ENCODE measurements around the gene CD58. TPM values are rescaled to one million over a fixed set of nuclear protein-coding genes. Genes with fewer than 3 reads are reported as not detected.

Gene CD58
- total RNA-seq, 1 experiment from 2014 or later: 5.3 TPM

GRCh38 chr1:116494353-116494692 lies 76.5 kb downstream of the CD58 start:
- ChIA-PET POLR2A (no interaction called here), CTCF (interaction anchor here (2.4 to 4.9 kb wide), 2 partner anchors 9 to 355 kb away, joined by 23 to 32 read pairs; no protein-coding TSS in a partner anchor)
- H3K4me1 Mint-ChIP-seq: peaks cover 23% of the 10 kb centered on the region
- H3K27ac Mint-ChIP-seq: peak overlapping the region; percentile 12; the same call in 1 of the 2 replicates
- no peak overlapping the region for H3K4me3 Mint-ChIP-seq
- no peaks in the 10 kb centered on the region for H3K36me3 Mint-ChIP-seq
- TF ChIP-seq ELF4 (CRISPR knock-in tag; IDR thresholded peaks at IDR 0.05; ENCODE audit: low read depth) (no peak), ETV6 (CRISPR knock-in tag; IDR thresholded peaks at IDR 0.05) (no peak)
- ATAC-seq (peak; percentile 35), DNase-seq (ENCODE audit: low spot score) (no peak)
- H3K27me3 Mint-ChIP-seq (ENCODE audit: low read depth): no peaks in the 10 kb centered on the region
- no peaks in the 10 kb centered on the region for H3K9me3 Mint-ChIP-seq

- peak overlapping the region; percentile 12; the same call in 1 of the 2 replicates for H3K27ac Mint-ChIP-seq
- ATAC-seq (no peak), DNase-seq (ENCODE audit: low spot score) (no peak)
- no peaks in the 10 kb centered on the region for H3K27me3 Mint-ChIP-seq (ENCODE audit: low read depth)
- POLR2A ChIA-PET: no interaction called here
- no peaks in the 10 kb centered on the region for H3K36me3 Mint-ChIP-seq
- no peak overlapping the region for H3K4me3 Mint-ChIP-seq
- H3K4me1 Mint-ChIP-seq: peaks cover 29% of the 10 kb centered on the region
- CTCF ChIA-PET: interaction anchor here (0.6 to 4.9 kb wide), 4 partner anchors 8 to 355 kb away, joined by 3 to 32 read pairs (median 13); no protein-coding TSS in a partner anchor
- H3K9me3 Mint-ChIP-seq: no peaks in the 10 kb centered on the region
- no peak for TF ChIP-seq ETV6 (CRISPR knock-in tag; IDR thresholded peaks at IDR 0.05)
- TF ChIP-seq, protein P1, sequence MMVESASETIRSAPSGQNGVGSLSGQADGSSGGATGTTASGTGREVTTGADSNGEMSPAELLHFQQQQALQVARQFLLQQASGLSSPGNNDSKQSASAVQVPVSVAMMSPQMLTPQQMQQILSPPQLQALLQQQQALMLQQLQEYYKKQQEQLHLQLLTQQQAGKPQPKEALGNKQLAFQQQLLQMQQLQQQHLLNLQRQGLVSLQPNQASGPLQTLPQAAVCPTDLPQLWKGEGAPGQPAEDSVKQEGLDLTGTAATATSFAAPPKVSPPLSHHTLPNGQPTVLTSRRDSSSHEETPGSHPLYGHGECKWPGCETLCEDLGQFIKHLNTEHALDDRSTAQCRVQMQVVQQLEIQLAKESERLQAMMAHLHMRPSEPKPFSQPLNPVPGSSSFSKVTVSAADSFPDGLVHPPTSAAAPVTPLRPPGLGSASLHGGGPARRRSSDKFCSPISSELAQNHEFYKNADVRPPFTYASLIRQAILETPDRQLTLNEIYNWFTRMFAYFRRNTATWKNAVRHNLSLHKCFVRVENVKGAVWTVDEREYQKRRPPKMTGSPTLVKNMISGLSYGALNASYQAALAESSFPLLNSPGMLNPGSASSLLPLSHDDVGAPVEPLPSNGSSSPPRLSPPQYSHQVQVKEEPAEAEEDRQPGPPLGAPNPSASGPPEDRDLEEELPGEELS (CRISPR knock-in tag; IDR thresholded peaks at IDR 0.05): no peak
- TF ChIP-seq ZNF532 (CRISPR knock-in tag; IDR thresholded peaks at IDR 0.05; ENCODE audit: borderline replicate concordance): no peak
- TF ChIP-seq, protein P2, sequence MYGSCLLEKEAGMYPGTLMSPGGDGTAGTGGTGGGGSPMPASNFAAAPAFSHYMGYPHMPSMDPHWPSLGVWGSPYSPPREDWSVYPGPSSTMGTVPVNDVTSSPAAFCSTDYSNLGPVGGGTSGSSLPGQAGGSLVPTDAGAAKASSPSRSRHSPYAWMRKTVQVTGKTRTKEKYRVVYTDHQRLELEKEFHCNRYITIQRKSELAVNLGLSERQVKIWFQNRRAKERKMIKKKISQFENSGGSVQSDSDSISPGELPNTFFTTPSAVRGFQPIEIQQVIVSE (CRISPR knock-in tag; IDR thresholded peaks at IDR 0.05; ENCODE audit: borderline replicate concordance): no peak
- TF ChIP-seq ZNF396 (CRISPR knock-in tag; IDR thresholded peaks at IDR 0.05; ENCODE audit: borderline replicate concordance): no peak
- no peak for TF ChIP-seq FOXP1 (CRISPR knock-in tag; IDR thresholded peaks at IDR 0.05; ENCODE audit: borderline replicate concordance)
- TF ChIP-seq, protein P3, sequence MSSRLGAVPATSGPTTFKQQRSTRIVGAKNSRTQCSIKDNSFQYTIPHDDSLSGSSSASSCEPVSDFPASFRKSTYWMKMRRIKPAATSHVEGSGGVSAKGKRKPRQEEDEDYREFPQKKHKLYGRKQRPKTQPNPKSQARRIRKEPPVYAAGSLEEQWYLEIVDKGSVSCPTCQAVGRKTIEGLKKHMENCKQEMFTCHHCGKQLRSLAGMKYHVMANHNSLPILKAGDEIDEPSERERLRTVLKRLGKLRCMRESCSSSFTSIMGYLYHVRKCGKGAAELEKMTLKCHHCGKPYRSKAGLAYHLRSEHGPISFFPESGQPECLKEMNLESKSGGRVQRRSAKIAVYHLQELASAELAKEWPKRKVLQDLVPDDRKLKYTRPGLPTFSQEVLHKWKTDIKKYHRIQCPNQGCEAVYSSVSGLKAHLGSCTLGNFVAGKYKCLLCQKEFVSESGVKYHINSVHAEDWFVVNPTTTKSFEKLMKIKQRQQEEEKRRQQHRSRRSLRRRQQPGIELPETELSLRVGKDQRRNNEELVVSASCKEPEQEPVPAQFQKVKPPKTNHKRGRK (CRISPR knock-in tag; IDR thresholded peaks at IDR 0.05; ENCODE audit: borderline replicate concordance): no peak
- TF ChIP-seq MYBL2 (CRISPR knock-in tag; IDR thresholded peaks at IDR 0.05): no peak
- TF ChIP-seq, protein P4, sequence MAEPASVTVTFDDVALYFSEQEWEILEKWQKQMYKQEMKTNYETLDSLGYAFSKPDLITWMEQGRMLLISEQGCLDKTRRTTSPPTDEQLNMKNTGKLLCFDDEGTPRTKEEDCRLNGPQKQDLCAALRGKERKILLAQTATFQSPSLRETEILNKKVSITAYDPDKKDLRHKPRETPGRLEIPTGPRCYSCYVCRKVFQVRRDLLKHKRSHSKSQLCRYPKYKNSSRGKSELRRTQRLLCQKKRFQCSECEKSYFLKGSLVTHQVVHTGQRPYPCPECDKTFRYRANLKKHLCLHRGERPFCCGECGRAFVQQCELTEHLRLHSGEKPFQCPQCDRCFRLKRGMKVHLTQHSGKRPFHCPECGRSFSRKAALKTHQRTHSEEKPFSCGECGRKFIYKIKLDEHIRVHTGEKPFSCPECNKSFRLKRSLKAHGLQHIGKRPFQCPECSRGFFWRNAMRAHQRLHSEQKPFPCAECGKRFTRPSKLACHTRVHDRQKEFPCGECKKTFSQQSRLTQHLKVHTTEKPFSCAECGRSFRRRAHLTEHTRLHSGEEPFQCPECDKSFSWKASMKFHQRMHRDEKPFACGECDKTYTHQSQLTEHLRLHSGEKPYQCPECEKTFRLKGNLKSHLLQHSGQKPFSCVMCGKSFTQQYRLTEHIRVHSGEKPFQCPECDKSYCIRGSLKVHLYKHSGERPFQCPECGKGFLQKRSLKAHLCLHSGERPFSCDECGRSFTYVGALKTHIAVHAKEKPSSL (CRISPR knock-in tag; conservative IDR thresholded peaks at IDR 0.05): no peak
- TF ChIP-seq JUN (CRISPR knock-in tag; IDR thresholded peaks at IDR 0.05): no peak
- TF ChIP-seq, protein P5, sequence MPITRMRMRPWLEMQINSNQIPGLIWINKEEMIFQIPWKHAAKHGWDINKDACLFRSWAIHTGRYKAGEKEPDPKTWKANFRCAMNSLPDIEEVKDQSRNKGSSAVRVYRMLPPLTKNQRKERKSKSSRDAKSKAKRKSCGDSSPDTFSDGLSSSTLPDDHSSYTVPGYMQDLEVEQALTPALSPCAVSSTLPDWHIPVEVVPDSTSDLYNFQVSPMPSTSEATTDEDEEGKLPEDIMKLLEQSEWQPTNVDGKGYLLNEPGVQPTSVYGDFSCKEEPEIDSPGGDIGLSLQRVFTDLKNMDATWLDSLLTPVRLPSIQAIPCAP (CRISPR knock-in tag; IDR thresholded peaks at IDR 0.05): no peak
- no peak for TF ChIP-seq IRF2 (CRISPR knock-in tag; IDR thresholded peaks at IDR 0.05; ENCODE audit: borderline replicate concordance, low read depth)
- TF ChIP-seq ZNF317 (CRISPR knock-in tag; IDR thresholded peaks at IDR 0.05; ENCODE audit: borderline replicate concordance, low read depth): no peak
- no peak for TF ChIP-seq ATF2 (CRISPR knock-in tag; IDR thresholded peaks at IDR 0.05; ENCODE audit: borderline replicate concordance, low read depth)
- no peak for TF ChIP-seq SMAD4 (CRISPR knock-in tag; IDR thresholded peaks at IDR 0.05)
- TF ChIP-seq, protein P6, sequence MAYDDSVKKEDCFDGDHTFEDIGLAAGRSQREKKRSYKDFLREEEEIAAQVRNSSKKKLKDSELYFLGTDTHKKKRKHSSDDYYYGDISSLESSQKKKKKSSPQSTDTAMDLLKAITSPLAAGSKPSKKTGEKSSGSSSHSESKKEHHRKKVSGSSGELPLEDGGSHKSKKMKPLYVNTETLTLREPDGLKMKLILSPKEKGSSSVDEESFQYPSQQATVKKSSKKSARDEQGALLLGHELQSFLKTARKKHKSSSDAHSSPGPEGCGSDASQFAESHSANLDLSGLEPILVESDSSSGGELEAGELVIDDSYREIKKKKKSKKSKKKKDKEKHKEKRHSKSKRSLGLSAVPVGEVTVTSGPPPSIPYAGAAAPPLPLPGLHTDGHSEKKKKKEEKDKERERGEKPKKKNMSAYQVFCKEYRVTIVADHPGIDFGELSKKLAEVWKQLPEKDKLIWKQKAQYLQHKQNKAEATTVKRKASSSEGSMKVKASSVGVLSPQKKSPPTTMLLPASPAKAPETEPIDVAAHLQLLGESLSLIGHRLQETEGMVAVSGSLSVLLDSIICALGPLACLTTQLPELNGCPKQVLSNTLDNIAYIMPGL (CRISPR knock-in tag; IDR thresholded peaks at IDR 0.05): no peak
Measured at GRCh38 chr1:116493484-116494352, 77.1 kb downstream of the CD58 start.
